Subcutaneous abdominal adipose tissue (tissue), 5 donors: ENCODE measurements around the gene NPLOC4.
A peak's percentile ranks its signal among the peaks of the same experiment; 100 is the strongest.

Source experiments
- H3K27ac ChIP-seq: one replicate; pipeline ENCODE4 v1.7.0; 2013; ENCODE audit warnings: low read depth, mild to moderate bottlenecking, inconsistent platforms, low read length, moderate library complexity
- H3K27me3 ChIP-seq, 5 donors: one replicate each; pipeline ENCODE4 v1.7.0; 2013; ENCODE audit warnings: low read length in 5 of 5, inconsistent platforms in 1 of 5; ENCODE audit not compliant: control insufficient read depth in 5 of 5, insufficient read depth in 4 of 5
- H3K36me3 ChIP-seq, 5 donors: one replicate each; pipeline ENCODE4 v1.7.0; 2013; ENCODE audit warnings: low read length in 5 of 5; ENCODE audit not compliant: control insufficient read depth in 5 of 5, insufficient read depth in 5 of 5
- H3K4me1 ChIP-seq, 5 donors: one replicate each; pipeline ENCODE4 v1.7.0; 2013; ENCODE audit warnings: low read length in 5 of 5, mild to moderate bottlenecking in 3 of 5, moderate library complexity in 1 of 5; ENCODE audit not compliant: control insufficient read depth in 5 of 5, insufficient read depth in 5 of 5
- H3K4me3 ChIP-seq, 5 donors: one replicate each; pipeline ENCODE4 v1.7.0; 2013; ENCODE audit warnings: low read length in 5 of 5, low read depth in 1 of 5
- H3K9ac ChIP-seq, 5 donors: one replicate each; pipeline ENCODE4 v1.7.0; 2013; ENCODE audit warnings: low read length in 5 of 5, mild to moderate bottlenecking in 4 of 5, moderate library complexity in 3 of 5
- H3K9me3 ChIP-seq, 5 donors: one replicate each; pipeline ENCODE4 v1.7.0; 2013; ENCODE audit warnings: low read length in 5 of 5; ENCODE audit not compliant: control insufficient read depth in 5 of 5
- donor health status: healthy.
- donor health status: healthy.
- donor health status: healthy.
- donor health status: healthy.
- donor health status: healthy.

The NPLOC4 gene

DNA sequence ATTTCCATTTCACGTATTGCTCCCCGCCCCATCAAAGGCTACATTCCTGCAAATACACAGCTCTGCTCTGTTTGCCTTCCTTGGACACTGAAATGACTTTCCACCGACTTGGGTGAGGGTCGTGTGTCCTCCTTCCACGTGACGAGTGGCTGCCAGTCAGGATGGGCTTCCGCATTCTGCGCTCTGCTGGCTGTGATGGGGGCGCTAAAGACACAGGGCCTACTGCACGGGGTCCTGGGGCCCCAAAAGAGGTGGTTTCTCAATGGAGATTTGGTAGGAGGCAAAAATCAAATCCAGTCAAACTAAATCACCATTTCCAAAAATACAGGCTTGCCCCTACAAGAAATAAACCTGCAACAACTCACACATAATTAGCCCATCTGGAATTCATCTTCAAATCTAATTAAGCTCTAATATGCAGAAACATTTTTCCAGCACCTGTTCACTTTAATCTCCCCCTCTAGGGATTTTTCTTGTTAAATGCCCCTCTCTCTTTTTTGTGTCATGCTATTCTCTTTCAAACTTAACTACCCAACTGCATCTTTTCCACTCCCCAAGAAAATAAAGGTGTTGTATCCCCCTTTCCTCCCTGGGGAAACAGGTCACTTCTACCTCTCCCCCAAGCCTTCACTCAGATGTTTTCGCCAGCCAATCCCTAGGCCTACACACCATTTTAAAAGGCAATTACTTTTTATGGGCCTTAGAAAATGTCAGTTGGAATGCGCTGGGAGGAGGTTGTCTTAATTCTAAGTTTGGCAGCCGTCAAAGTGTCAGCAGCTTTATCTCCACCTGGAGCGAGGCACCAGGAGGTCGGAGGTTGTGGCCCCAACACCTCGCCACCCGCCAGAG lies 62.9 kb downstream of the NPLOC4 start:
- Histone ChIP-seq H3K27me3 (no peaks in the 10 kb centered on the region), H3K9ac (no peak overlapping the region), H3K36me3 (peaks cover 3 to 75% (median 64%) of the 10 kb centered on the region in 5 donors), H3K4me3 (no peak overlapping the region), H3K9me3 (no peaks in the 10 kb centered on the region), H3K27ac (no peak overlapping the region), H3K4me1 (peaks cover 2 to 14% (median 11%) of the 10 kb centered on the region in 5 donors)

DNA sequence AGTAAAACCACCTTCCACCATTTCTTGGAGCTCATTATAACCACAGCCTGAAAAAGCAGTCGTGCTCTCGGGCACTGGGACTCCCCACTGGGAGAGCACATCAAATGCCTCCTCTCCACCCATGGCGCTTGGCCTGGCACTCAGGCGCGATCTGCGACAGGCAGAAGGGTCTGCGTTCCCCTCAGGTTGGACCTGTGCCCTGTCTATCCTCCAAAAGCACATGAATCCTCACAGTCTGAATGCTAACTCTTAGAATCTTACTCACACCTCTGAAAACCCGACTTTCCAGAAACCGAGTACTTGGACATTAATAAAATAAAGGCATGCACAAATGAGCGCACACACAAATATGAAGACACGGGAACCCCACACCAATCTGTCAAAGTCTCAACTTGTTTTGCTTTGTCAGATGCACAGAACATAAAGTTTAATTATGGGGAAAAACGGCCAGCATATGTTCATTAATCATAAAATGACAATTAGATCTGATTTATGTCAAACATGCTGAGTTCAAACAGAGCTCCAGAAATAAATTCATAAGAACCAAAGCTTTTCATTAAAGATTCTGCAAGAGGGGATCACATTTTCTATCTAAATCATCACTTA lies 64.2 kb downstream of the NPLOC4 start:
- H3K4me3 ChIP-seq = no peak overlapping the region
- H3K27me3 ChIP-seq = no peaks in the 10 kb centered on the region
- no peak overlapping the region for H3K27ac ChIP-seq
- H3K9ac ChIP-seq = no peak overlapping the region
- H3K36me3 ChIP-seq = peaks cover 5 to 74% (median 63%) of the 10 kb centered on the region in 5 donors
- H3K4me1 ChIP-seq = peaks cover 2 to 22% (median 18%) of the 10 kb centered on the region in 5 donors
- no peaks in the 10 kb centered on the region for H3K9me3 ChIP-seq

DNA sequence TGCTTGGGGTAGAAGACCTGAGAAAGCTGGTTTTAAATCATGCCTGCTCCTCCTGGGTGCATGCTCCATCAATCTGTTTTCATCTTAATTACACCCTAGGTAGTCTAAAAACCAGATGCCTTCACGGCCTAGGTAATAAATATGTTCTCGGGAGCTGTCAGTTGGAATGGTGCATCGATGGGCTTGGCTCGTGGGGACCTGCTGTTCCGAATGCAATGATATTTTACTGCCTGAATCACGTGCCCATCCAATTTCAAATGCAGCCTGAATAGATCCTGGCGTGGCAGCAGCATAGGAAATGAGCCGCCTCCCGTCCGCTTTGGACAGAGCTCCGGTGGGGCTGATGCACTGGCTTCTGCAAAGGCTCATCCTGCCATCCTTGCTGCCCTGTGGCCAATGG lies 65.9 kb downstream of the NPLOC4 start:
- Histone ChIP-seq H3K9me3 (no peaks in the 10 kb centered on the region), H3K4me1 (peaks cover 12 to 27% (median 23%) of the 10 kb centered on the region in 5 donors), H3K4me3 (no peak overlapping the region), H3K9ac (no peak overlapping the region), H3K27ac (no peak overlapping the region), H3K36me3 (peaks cover 5 to 77% (median 69%) of the 10 kb centered on the region in 5 donors), H3K27me3 (no peaks in the 10 kb centered on the region)

DNA sequence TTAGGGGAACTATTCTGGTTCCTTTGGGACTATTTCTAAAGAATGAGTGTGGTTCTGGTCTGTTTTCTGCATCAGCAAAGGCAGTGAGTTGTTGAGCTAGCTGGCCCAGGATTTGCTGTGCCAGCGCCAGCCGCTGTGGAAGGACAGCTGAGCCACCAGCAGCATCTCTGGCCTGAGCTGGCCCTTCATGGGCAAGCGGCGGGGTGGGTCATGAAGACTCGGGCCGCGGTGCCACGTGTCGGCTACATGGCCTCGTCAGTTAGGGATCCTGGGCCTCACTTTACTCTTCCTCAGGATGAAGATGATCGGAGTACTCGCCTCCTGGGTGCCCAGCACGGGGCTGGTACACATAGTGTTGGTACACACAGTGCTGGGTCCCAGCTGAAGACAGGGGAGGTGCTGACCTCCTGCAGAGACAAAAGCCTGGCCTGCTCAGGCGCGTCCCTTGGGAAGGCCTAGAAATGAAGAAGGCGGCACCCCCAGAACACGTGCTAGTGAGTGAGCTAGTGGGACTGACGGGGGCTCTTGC lies 66.9 kb downstream of the NPLOC4 start:
- Histone ChIP-seq H3K9ac (no peak overlapping the region), H3K36me3 (peaks cover 2 to 78% (median 71%) of the 10 kb centered on the region in 5 donors), H3K9me3 (no peaks in the 10 kb centered on the region), H3K4me1 (peaks cover 12 to 31% (median 25%) of the 10 kb centered on the region in 5 donors), H3K4me3 (no peak overlapping the region), H3K27me3 (no peaks in the 10 kb centered on the region), H3K27ac (no peak overlapping the region)

DNA sequence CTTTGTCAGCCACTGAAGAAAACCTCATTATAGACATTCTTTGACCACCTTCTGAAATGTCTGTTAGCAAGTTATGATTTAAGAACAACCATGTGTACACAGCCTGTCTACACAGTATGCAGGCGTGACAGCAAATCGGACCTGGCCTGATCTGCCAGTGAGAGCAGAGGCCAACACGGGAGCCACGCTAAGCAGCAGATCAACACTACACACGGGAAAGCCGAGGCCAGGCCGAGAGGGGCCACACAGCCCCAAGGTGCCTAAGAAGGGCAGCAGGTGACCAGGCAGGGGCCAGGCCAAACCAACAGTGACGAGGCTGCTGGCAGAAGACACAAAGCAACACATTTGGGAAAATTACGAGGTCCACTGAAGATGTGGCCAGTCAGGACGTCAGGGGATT lies 68.5 kb downstream of the NPLOC4 start:
- Histone ChIP-seq H3K9ac (peak overlapping the region in 1 of 5 donors; percentile 16), H3K9me3 (no peaks in the 10 kb centered on the region), H3K4me1 (peaks cover 12 to 35% (median 27%) of the 10 kb centered on the region in 5 donors), H3K27me3 (no peaks in the 10 kb centered on the region), H3K4me3 (no peak overlapping the region), H3K27ac (no peak overlapping the region), H3K36me3 (peaks cover 5 to 81% (median 77%) of the 10 kb centered on the region in 5 donors)

DNA sequence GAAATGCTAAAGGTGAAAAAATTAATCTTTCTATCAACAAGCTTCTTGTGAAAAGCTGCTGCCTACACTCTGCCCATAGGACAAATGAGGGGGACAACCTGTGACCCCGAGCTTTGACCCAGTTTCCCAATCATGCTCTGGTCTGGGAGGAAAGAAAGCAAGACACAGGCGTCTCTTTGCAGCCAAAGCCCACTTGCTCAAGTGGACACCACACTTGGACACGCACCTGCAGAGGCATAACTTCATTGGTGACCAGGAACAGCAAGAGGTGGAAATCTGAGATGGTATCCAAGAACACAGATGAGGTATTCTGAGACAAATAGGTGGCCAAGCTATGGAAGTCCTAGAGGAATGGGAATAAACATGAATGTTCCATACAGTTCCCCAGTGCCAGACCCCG lies 69.7 kb downstream of the NPLOC4 start:
- peak overlapping the region in 3 of 5 donors; percentile 11 to 68 (median 35) for H3K9ac ChIP-seq
- peak overlapping the region; percentile 43 for H3K27ac ChIP-seq
- H3K27me3 ChIP-seq = no peaks in the 10 kb centered on the region
- peaks cover 7 to 86% (median 74%) of the 10 kb centered on the region in 5 donors for H3K36me3 ChIP-seq
- no peaks in the 10 kb centered on the region for H3K9me3 ChIP-seq
- peaks cover 12 to 38% (median 27%) of the 10 kb centered on the region in 5 donors for H3K4me1 ChIP-seq
- peak overlapping the region in 3 of 5 donors; percentile 26 to 49 (median 42) for H3K4me3 ChIP-seq

DNA sequence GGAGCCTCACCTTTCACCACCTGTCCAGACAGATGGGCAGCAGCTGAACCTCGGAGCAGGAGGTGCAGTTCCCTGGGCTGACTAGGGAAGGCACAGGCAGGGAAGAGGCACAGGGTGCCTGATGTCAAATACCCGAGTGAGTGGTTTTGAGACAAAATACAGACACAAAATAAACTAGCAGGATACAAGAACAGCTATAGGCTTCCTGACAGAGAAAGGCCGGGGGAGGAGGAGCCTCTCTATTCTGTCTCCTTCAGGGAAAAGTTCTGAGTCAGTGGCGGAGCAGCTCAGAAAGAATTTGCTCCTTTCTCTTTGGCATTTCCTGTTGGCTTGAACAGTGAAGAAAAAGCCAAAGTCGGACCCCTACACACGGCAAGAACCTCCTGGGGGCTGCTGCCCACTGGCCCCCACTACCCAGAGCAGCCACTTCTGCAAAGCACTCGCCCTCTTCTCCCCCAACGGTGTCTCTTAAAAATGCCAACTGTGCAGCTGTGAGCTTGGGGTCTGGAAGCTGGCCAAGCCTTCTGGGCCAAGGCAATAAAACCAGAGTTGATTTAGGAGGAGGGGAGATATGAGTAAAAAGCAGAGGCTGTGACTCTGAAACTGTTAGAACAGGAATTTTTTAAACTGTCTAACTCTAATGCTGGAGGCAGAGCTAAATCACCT lies 70.3 kb downstream of the NPLOC4 start:
- Histone ChIP-seq H3K4me3 (peak overlapping the region; percentile 26 to 61 (median 47)), H3K27me3 (no peaks in the 10 kb centered on the region), H3K36me3 (peaks cover 7 to 85% (median 72%) of the 10 kb centered on the region in 5 donors), H3K27ac (peak overlapping the region; percentile 43), H3K9ac (peak overlapping the region in 3 of 5 donors; percentile 35 to 68 (median 51)), H3K9me3 (no peaks in the 10 kb centered on the region), H3K4me1 (peaks cover 12 to 38% (median 27%) of the 10 kb centered on the region in 5 donors)

DNA sequence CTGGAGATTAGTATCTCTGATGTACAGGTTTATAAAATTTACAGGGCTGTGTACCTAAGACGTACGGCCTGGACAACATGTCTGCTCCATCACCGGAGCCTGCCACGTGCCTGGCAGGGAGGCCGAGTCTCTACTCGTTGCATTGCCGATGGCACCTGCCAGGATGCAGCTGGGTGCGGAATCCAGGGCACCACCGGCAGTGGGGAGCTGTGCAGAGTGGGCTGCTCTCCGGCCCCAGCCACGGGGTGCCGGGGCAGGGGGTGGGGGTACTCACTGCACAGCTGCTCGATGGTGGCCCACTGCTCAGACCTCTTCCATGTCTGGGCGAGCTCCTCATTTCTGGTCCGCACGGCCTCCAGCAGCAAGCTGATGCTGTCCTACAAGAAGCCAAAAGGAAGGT lies 71.7 kb downstream of the NPLOC4 start:
- Histone ChIP-seq H3K27ac (no peak overlapping the region), H3K36me3 (peaks cover 7 to 84% (median 70%) of the 10 kb centered on the region in 5 donors), H3K9ac (no peak overlapping the region)

DNA sequence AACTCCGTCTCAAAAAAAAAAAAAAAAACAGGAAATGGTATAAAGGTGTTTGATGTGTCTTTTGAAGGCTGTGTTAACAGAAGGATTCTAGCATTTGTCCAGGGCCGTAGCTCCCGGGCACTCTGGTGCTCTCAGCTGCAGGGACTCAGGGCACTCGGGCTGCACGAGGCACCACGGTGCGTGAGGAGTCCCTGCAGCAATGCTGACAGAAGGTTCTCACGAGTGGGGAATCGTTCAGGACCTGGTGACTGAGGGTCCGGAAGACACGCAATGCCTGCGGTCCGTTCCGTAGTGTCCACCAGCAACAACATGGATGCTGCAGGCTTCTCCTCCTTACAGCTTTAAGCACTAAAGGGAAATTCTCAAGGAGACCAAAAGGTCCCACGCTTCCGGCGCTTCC lies 72.1 kb downstream of the NPLOC4 start:
- H3K36me3 ChIP-seq = peaks cover 7 to 84% (median 67%) of the 10 kb centered on the region in 5 donors
- H3K4me1 ChIP-seq = peaks cover 12 to 38% (median 28%) of the 10 kb centered on the region in 5 donors
- no peaks in the 10 kb centered on the region for H3K27me3 ChIP-seq
- H3K27ac ChIP-seq = no peak overlapping the region
- H3K9me3 ChIP-seq = no peaks in the 10 kb centered on the region
- no peak overlapping the region for H3K9ac ChIP-seq
- no peak overlapping the region for H3K4me3 ChIP-seq

More for the DNA sequence above, 71.7 kb downstream of the NPLOC4 start:
- Histone ChIP-seq H3K27me3 (no peaks in the 10 kb centered on the region), H3K4me1 (peaks cover 12 to 38% (median 28%) of the 10 kb centered on the region in 5 donors), H3K9me3 (no peaks in the 10 kb centered on the region), H3K4me3 (no peak overlapping the region)
